Measurements from ENCODE around the gene KIAA0825.
A peak's percentile ranks its signal among the peaks of the same experiment; 100 is the strongest.

Gene KIAA0825

DNA sequence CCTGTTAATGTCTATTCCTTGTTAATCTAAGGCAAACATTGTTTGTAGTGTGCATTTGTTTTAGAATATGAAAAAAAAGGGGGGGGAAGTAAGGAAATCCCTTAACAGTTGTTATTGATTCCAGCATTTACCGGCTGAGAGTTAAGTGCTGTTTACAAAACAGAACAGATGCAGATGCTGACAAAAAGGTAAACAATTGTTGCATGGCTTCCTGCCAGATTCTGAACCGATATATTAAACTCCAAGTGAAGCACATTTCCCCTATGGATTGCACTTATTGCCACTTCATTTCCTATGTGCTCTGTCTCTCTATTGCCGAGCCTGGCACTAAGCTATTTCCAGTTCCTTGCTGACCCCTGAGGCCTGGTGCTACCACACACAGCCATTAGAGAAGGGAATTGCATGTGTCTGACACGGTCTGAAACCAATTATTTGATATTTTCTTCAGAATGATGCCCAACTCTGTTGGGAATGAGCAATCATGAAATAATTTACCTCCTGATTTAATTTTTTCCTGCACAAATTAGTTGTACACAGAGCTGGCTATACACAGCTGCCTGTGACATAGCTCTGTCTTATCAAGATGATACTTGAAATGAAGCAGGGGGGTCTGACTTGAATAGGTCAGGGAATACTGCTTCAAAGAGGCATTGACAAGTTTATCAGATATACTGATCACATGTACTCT lies 109.8 kb downstream of the KIAA0825 start:
- peak in 1 of 2 experiments; percentile 64 for DNase-seq

DNA sequence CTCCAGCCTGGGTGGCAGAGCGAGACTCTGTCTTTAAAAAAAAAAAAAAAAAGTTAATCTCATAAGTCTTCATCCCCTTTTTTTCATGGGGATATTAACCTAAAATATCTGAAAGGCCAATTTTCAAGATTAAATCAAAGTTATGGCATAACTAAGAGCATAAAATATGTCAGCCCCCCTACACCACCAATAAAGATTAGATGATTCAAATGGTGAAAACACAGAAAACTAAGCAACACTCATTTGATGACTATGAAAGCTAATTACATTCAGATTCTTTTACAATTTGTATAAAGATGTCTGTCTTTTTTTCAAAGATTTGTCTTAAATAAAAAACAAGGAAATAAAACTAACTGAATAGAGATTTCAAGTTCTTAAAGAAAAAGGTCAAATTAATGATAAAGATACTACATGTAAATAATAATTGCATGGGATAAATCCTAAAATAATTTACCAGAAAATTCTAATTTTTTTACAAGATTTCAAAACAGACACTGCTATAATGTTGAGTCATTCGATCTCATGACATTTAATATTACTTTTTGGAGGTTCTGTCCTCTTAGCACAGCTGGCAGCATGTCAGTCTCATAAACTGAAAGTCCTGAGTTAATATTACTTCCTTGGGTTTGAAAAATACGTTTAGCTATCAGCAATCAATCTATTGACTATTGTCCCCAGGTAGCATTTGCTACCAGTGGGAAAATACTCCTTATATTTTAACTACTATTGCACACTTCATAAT lies 112.9 kb downstream of the KIAA0825 start:
- DNase-seq, result no peak

DNA sequence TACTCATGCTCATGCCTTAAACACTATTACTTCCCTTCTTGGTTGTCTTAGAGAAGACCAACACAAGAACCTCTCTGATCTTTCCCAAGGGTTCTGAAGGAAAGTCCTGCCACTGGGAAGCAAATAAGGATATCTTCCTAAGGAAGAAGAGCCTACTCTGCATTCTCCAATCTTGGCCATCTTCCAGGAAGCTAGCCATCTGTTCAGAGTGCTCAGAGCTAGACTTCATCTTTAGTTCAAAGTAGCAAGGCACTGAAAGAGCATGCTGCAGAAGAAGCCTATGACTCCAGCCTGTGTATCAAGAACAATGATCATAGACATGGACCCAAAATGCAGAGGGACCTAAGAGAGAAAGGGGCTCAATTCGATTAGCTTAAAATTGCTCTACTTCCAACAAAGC lies 114.7 kb downstream of the KIAA0825 start:
- DNase-seq, result no peak

DNA sequence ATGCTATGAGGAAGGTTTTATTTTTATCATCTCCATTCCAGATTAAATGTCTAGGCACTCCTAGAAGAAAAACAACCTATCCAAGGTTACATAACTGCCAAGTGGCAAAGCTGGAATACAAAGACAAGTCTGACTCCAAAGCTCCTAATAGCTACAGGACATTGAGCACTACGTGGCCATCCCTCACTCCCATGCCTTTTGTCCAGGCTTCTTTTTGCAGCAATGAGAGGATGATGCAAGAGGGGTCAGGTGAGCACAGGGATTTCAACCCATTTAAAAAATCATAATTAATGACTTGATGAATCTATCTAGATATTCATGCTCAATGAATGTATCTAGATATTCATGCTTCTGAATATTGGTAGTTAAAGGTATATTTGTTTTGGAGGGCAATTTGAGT lies 117.0 kb downstream of the KIAA0825 start:
- DNase-seq, result no peak

DNA sequence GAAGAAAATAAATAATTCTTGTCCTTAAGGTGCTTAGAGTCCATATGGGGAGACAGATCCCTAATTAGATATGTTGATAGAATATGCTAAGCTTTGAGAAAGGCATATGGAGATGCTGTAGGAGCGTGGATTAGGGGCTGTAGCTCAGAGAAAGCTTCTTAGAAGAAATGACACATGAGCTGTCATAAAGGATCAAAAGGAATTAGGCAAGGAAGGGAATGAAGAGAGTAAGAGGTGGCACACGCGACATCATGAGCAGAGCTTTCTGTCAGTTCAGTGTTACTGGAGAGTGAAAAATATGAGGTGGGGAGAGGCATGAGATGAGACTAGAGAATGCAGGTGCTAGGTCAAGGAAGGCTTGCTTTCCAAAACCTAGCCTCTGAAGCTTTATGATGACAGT lies 118.6 kb downstream of the KIAA0825 start:
- no peak for DNase-seq

DNA sequence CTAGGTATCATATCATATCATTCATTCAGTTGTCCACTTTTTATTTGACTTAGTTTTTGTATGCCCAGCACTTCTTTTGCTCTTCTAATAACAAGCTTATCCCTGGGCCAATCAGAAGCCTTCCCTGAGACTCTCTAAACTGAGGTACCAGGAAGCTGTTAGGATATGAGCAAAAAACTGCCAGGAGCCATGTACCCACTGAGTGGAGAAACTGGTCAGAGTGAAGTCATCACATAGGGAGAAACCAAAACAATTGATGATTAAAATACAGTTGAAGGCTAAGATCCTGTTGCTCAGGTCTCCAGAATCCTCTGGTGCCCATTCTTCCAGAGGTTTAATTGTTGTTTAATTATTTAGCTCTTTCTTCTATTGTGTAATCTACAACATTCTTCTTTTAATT lies 120.2 kb downstream of the KIAA0825 start:
- DNase-seq, result no peak

DNA sequence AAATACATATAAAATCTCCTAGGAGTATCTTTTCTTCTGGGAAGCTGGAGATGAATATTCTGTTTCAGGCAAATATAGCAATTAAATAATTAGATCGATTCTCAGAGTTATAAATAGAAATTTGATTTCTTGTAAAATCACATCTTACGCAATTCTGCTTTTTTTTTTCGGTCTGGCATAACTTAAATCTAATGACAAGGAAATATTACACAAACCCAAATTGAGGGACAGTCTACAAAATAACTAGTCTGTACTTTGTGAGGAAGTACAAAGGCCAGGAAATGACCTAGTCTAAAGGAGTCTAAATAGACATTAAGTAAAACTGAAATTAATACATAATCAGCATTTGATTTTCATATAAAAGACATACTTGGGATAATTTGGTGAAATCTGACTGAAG lies 133.3 kb downstream of the KIAA0825 start:
- DNase-seq, result no peak

DNA sequence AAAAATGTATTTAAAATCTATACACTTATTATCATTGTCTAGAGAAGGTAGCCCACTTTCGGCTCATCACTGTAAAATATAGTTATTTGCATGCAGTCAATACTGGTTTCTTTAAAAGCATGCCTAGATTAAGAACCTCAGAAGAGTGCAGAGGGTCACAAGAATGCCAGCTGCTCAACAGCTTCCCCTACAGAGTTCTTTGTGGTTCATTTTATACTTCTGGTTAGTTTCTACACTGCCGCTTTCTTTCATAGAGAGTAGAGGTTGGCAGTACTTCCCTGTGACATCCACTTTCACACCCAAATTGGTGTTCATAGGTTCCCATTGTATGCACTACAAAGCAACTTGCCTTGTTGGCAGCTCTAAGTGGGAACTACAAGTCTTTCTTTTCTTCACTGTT lies 137.3 kb downstream of the KIAA0825 start:
- no peak for DNase-seq

DNA sequence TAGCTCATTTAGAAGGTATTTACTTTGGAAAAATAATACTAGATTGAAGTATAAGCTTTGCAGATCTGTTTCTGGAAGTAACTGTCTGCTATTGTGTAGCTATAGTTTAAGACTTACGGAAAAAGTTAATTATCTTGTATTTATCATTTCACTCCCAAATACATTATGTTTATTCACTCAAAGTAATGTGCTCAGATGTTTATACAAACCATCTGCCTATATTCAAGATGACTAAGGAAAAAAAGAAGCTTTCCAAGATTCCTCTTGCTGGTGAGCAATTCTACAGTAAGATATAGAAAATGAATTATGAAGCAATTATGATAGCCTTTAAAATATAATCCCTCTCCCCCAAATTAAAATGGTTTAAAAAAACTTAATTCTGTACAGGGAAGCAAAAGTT lies 137.9 kb downstream of the KIAA0825 start:
- DNase-seq, result no peak

DNA sequence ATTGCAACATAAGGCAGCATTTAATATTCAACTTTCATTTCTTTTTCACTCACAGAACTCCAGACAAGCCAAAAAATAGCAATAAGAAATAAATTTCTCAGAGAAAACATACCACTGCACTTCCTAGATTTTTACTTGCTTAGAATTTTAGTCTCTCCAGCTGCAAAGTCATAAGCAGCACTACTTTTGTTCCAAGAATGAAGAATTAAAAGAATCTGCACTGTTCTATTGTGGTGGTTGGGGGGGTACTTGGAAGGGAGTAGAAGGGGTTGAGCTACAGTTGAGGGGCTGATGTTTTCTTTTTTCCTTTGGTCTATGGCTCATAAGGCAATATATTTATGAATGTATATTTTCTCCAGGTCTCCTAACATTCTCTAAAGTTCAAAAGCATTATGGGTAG lies 144.5 kb downstream of the KIAA0825 start:
- no peak for DNase-seq

DNA sequence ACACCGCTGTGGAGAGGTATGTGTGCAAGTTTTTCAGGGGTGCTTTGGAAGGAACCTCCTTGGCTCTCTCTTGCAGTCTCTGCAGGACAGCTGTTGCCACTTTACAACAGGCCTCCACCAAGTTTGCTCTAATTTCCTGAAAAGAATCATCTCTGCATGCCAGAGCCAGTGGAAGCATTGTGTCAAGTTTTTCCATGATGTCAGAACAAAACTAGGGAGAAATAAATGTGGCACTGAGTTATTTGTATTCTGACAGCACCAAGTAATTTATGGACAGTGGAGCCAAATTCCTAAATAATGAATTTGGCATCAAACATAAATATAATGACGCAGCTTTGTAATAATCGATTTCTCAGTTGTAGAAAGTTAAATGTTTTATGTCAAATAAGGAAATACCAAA lies 146.9 kb downstream of the KIAA0825 start:
- DNase-seq, result no peak

DNA sequence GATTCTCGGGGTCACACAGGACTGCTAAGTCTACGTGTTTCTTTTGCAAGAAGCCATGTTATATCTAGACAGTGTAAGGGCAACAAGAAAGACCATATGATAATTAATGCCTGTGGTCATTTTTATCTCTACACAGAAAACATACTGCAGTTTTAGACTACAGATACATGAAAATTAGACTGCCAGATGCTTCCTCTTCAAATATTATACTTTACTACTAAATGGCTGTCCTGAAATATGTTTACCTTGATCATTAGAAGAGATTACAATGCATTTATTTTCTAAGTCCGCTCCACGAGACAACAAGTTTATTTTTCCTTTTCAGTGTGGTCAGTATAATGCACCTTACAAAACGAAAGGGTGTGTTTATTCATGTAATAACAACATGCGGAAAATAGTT lies 147.6 kb downstream of the KIAA0825 start:
- DNase-seq, result peak; percentile 12 to 19

DNA sequence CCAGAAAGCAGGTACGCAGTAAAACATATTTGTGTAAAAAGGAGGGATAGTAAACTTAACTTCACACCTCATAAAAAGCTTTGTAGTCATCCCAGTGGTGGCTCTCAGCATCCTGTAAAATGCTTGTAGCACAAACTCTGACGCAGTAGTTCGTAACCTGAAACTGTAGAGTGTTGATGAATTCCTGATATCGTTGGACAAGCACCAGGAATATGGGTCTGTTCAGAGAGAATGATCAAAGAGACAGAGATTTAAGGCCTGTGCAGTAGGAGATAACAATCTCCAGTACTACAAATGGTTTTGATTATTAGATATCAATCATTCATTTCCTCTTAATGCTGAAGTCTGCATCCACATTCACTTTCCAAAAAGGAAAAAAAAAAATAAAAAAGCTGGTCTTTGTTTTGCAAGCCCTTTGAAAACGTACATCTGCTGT lies 148.5 kb downstream of the KIAA0825 start:
- DNase-seq, result peak; percentile 46 to 72

DNA sequence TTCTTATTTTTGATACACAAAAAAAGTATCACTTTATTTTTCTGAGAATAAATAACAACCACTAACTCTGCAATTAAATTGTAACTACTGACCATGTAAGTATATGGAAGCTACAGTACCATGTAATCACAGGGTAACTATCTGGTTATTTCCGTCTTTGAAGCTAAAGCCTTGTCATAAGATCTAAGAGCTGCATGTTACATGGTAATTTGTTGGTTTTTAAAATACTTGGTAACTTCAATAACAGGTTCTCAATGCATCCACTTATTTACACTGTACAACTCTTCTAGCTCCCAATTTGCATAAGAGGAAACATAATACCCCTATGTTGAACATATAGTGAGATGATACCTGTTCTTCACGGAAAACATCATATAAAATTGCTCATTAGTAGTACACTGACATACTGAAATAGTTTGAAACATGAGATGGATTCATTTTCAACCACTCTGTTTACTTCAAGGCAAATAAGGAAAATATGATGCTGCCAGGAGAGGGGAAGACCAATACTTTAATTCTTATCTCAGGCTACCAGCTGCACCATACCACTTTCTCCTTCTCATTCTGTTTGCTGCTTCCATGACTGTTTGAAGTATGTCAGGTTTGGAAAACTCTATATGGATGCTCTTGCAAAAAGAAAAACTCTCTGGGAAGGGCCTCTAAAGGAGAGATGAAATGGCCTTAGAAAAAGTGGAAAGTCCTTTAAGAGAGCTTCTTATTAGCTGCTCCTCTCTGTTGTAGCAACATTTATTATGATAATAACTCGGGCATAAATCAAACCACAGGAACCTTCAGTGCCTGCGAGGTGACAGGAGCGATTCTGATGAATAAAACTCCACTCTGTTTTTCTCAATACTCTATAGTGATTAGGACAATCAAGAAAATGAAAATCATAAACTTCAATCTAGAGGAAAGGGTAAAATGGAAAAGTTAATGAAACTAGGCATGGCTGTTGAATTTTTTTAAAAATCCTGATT lies 150.2 kb downstream of the KIAA0825 start:
- no peak for DNase-seq

DNA sequence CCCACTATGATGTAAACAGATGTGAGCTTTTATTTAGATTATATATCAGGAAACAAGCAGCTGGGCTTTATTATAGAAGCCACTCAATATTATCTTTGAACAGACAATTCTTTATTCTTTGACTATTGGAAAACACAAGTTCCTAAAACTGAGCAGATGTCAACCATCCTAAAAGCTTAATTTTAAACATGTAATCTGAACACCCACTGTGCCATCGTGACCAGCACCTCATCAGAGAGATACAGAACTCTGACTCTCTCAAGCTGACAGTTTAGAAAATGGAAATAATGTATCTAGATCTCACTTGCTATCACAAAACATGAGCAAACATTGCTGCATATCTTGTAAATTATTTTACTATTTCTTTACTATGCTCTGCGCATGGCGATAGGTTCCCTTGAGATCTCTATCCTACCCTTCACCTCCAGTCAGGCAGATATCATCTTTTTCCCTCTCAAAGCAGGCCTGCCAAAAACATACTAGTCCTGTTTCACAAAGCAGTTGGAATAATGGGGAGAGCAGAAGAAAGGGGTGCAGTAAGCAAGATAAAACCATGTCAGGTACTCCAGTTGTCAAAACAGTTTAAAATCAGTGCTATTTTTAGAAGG lies 151.0 kb downstream of the KIAA0825 start:
- DNase-seq, result no peak

DNA sequence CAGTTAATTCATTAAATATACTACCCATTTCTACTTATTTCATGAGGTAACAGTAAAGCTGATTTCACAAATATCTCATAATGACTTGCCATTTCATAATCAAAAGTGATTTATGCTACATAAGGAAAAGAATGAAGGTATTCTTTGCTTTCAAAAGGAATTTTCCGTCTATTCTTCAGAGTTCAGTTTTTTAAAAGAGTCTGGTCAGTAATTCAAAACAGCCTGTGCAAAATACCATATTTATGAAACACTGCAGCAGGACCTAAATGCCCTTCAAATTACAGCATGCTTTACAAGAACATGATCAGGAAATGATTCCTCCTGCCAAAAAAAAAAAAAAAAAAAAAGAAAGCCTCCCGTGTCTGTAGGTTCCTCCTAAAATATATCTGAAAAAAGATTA lies 154.7 kb downstream of the KIAA0825 start:
- DNase-seq, result no peak

DNA sequence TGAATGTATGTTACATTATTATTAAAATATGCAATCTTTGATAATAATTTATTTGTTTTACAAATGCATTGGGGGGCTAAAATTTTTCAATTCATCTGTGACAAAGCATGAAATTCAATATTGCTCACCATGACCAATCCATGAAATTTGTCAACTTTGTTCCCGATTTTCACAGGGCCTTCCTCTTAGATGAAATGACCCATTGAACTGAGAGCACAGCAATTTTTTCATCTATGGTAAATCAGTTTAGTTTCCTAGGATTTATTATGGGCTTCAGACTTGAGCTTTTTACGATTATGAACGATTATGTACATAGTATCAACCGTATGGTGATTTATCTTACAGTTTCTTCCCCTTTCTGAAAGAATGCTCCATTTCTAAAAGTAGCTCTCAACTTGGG lies 157.3 kb downstream of the KIAA0825 start:
- DNase-seq, result no peak

DNA sequence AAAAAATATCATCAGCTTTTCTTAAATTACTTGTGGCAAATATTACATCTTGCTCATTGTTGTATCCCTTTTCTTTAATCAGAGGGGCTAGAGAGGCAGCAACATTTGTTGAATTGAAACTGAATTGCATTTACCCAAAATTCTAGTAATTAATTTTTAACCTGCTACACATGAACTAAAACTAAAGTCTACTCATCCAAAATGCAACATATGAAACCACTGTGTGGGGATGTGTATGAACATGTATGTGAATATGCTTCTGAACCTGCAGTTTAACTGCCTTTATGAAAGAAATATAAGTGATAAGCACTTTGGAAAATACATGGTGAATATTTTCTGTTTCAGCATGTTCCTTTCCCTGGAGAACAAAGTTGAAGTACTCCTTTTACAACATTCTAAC lies 158.5 kb downstream of the KIAA0825 start:
- no peak for DNase-seq

DNA sequence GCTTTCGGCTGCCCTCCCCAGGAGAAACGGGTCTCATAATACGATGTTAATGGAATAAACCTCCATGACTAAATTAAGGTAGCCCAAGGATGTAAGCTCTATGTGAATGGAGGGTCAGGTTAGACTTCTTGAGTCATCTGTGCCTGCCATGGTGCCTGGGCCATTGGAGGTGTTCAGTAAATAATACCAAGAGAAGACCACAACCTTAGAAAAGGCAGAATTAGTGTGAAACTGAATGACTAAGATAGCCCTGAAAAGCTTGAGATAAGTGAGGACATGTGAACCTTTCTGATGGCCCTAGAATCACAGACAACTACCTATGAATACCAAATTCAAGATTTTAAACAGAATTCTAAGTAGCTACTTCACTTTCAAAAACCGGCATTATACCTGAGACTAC lies 160.6 kb downstream of the KIAA0825 start:
- DNase-seq, result no peak

DNA sequence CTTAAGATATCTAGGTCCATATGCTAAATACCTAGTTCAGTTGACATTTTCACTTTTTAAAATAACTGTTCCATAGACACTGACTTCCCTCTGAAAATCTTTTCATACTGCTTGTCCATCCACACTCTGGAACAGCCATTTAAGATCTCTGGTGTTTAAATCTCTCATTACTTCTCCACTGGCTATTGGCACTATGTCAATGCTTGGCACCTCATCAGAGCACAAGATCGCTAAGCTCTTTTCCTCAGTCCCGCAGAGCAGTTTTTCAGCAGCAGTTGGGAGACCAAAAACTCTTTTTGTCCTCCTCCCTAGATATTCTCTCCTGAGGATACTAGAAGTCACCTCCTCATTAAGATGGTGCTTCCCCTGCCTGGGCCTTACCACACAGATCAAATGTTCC lies 172.7 kb downstream of the KIAA0825 start:
- DNase-seq, result no peak

DNA sequence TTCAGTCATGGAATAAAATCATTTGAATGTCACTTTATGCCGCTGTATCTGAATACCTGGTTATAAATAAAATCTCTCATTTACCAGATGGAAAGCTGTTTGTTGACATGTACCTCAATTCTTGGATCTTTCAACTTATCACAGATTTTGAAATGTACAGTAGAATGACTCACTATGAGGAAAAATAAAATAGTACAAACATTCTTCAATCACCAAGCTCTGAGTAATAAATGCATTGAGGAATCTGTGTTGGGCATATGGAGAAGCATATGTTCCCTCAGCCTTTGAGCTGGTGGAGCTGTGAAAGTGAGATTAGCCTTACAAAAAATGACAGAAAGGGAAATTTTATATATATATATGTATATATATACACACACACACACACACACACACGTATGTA lies 175.4 kb downstream of the KIAA0825 start:
- DNase-seq, result no peak

DNA sequence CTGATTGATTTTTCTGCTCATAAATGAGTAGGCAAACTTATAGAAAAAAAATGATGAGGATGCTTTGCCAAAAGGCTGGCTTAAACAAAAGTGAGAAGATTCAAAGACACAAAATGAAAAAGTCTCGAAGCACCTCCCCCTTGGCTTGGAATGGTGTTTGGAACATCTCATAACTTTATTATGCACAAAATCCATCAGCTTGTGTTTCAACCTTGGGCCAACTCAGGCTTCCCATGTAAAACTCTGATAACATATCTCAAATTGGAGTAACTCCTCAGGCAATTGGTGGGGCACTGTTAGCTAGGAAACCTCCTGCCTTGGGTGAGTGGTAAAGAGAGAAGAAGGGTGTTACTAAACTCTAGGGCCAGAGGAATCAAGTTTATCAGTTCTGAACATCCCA lies 176.3 kb downstream of the KIAA0825 start:
- no peak for DNase-seq

DNA sequence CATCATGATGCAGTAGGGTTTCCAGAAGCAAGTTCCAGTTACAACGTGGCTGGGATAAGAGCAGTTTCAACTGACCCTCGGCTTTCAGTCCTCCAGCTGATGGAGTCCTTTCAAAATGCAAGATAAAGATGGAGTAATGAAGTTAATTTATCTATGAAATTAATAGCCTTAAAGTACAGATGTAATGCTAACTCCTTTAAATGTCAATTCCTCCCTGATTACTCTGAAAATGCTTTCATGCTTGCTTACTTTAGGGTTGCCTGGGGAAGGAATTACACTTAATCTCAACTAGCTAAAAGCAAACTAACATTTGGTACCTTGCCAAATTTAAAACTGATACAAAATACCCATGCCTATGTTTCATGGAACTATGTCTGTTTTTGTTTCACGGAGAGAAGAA lies 178.4 kb downstream of the KIAA0825 start:
- no peak for DNase-seq

All from NCI-H1930 (cell line).